ENCODE results near the gene ERCC1. TPM values are rescaled to one million over a fixed set of nuclear protein-coding genes. Genes with fewer than 3 reads are reported as not detected.

ERCC1 gene
- total and polyA plus RNA-seq, 2 of the 13 experiments (the other 11 are each of a cell fraction or from before 2014, with no cell fraction given): 40.0 to 66.4 TPM

DNA sequence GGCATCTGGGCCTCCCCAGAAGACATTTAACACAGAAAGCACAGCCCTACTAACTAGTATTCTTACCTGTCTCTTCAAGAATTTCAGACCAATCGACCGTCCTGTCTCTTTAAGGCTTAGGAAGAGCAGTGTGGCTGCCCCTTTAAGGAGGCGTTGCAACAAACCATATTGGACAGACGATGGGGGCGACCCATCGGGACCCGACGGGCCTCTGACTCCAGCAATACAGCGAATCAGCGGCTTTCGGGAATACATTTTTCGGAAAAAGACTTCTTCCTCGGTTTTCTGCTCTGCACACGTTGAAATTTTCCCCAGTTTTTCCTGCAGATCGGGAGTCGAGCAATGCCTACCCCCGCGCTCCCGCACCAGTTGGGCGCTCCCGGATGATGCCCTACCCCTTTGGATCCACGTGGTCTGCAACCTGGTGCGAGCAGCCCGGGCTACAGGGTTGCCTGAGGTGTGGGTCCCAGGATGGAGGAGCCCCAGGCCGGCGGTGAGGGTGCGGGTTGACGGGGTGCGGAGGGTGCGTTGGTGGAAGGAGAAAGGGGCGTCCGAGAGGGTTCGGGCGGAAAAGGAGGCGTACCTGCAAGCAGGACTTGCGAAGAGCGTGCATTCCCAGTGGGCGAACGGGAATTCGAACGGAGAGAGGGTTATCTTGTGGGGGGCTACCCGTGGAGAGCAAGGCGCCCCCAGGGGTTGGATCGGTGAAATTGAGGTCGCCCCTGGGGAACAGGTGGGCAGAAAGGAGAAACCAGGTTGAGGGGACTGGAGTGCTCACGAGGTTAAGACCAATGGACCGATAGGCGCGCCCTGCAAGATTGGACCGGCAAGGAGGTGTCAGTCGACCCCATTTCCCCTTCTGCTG is 17.3 kb downstream of the ERCC1 start, which contains the start of gene POLR1G (continued):
- TF ChIP-seq PHF20 (CRISPR knock-in tag; IDR thresholded peaks at IDR 0.05) (peak; percentile 64), ZEB1 (IDR thresholded peaks at IDR 0.05; ENCODE audit: insufficient replicate concordance, low read depth) (peak; percentile 52), NFKB2 (CRISPR knock-in tag; IDR thresholded peaks at IDR 0.05; ENCODE audit: borderline replicate concordance) (peak; percentile 52; the same call in 1 of the 2 replicates), HDAC2 (CRISPR knock-in tag; IDR thresholded peaks at IDR 0.05) (peak; percentile 45; the same call in 1 of the 2 replicates), ZNF350 (CRISPR knock-in tag; IDR thresholded peaks at IDR 0.05; ENCODE audit: borderline replicate concordance, low read depth) (peak; percentile 69; the same call in 1 of the 2 replicates), ZMYM4 (CRISPR knock-in tag; IDR thresholded peaks at IDR 0.05) (peak; percentile 61), NFYC (CRISPR knock-in tag; IDR thresholded peaks at IDR 0.05) (peak; percentile 14; the same call in 1 of the 2 replicates), IRF2 (CRISPR knock-in tag; IDR thresholded peaks at IDR 0.05) (no peak; the same call in 1 of the 2 replicates)

DNA sequence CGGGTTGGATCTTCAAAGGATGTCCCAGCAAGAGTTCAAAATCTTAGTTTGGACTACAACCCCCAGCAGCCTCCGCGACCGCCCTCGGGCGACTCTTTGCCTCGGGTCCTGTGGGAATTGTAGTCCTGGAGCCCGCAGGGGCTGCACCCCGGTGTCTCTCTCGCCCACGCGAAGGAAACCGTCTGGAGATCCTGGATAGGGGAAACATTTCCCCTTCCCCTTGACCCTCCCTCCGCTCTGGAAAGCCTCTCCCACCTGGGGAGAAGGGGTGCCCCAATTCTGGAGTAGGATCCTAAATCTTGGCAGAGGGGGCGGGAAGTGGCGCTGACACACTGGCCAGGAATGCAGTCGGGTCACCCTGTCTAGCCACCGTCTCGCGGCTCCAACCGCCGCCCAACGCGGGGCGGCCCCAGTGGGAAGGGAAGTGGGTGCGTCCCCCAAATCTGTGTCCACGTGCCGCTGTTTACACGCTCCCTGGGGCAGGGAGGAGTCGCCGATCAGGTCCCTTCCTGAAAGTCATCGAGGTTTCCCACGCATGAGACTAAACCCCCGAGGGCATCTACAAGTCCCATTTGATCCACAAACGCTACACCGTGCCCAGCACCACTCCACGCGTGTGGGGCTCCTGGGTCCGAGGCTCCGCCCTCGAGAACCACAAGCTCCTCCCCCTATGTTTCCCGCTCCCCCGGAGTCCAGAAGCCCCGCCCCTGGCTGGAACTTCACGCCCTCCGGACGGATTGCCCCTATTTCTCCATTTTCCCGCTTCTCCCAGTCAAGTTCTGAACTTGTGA is 18.1 kb downstream of the ERCC1 start:
- intact Hi-C loops (cut with micrococcal nuclease; ENCODE audit: unreplicated experiment) (no loop called here), in situ Hi-C loops (cut with HindIII; ENCODE audit: extremely low pct_ligation_motif_present, low pct_unique_long_range_greater_than_20kb) (no loop called here)
- 1% methylated on average over 20 of the region's 48 CpGs for WGBS (ENCODE audit: low lambda C conversion rate)
- Histone ChIP-seq H3K36me3 (replicated peaks in 1 of 2; ENCODE audit: control insufficient read depth in 1 of 2, insufficient read depth in 2 of 2, low read length in 2 of 2) (peaks cover 7 to 8% of the 10 kb centered on the region in 2 experiments; a peak in 3 of 5 replicates), H3K27ac (ENCODE audit: extremely low read length, insufficient read depth, low read length) (peak overlapping the region; percentile 92), H3K79me2 (ENCODE audit: insufficient read depth, low read length) (peaks cover 23% of the 10 kb centered on the region), H3K4me2 (ENCODE audit: low read depth, low read length) (peak overlapping the region; percentile 85), H3K9ac (ENCODE audit: insufficient read depth, low read depth, low read length) (peak overlapping the region; percentile 94), H3K4me1 (ENCODE audit: insufficient read depth, low read length) (peaks cover 29% of the 10 kb centered on the region), H3K27me3 (ENCODE audit: control insufficient read depth in 1 of 2, insufficient read depth in 2 of 2, low read length in 2 of 2) (no peaks in the 10 kb centered on the region; a peak in 1 of 5 replicates), H3K4me3 (replicated peaks in 1 of 3; ENCODE audit: insufficient read depth in 1 of 3, low read depth in 2 of 3, low read length in 3 of 3) (peak overlapping the region; percentile 75 to 84 (median 84)), H4K20me1 (ENCODE audit: insufficient read depth, low read length) (no peaks in the 10 kb centered on the region), H2AFZ (ENCODE audit: low read length) (peak overlapping the region; percentile 86), H3K9me3 (ENCODE audit: low read length) (no peaks in the 10 kb centered on the region)
- ATAC-seq: peak; percentile 81
- FAIRE-seq: no peak
- DNase-seq (ENCODE audit: low spot score): peak; percentile 81
- BruUV-seq (replicated peaks): TSS peak; percentile 44
- ChIA-PET POLR2A (interaction anchor here (0.7 to 1.0 kb wide), 4 partner anchors 10 to 178 kb away, joined by 3 to 4 read pairs (median 3); no protein-coding TSS in a partner anchor), CTCF (ENCODE audit: low intra/inter-chr PET ratio, low total read pairs) (interaction anchor here (2.2 to 2.8 kb wide), 2 partner anchors 73 to 80 kb away, joined by 12 to 19 read pairs; no protein-coding TSS in a partner anchor)
- TF ChIP-seq PRPF4 (IDR thresholded peaks at IDR 0.05; ENCODE audit: low read depth, low read length, poor library complexity, severe bottlenecking) (no peak), CAMTA2 (CRISPR knock-in tag; IDR thresholded peaks at IDR 0.05; ENCODE audit: borderline replicate concordance) (no peak), RAD21 (CRISPR knock-in tag; IDR thresholded peaks at IDR 0.05) (0 out of 2 replicates have a peak, but pooled peaks have one; percentile 4), POLR2AphosphoS2 (IDR thresholded peaks at IDR 0.05; ENCODE audit: low read depth, low read length) (no peak)
- TF ChIP-seq, protein P1, sequence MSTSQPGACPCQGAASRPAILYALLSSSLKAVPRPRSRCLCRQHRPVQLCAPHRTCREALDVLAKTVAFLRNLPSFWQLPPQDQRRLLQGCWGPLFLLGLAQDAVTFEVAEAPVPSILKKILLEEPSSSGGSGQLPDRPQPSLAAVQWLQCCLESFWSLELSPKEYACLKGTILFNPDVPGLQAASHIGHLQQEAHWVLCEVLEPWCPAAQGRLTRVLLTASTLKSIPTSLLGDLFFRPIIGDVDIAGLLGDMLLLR (CRISPR knock-in tag; IDR thresholded peaks at IDR 0.05): peak; percentile 66; the same call in 1 of the 2 replicates
- TF ChIP-seq, protein P2, sequence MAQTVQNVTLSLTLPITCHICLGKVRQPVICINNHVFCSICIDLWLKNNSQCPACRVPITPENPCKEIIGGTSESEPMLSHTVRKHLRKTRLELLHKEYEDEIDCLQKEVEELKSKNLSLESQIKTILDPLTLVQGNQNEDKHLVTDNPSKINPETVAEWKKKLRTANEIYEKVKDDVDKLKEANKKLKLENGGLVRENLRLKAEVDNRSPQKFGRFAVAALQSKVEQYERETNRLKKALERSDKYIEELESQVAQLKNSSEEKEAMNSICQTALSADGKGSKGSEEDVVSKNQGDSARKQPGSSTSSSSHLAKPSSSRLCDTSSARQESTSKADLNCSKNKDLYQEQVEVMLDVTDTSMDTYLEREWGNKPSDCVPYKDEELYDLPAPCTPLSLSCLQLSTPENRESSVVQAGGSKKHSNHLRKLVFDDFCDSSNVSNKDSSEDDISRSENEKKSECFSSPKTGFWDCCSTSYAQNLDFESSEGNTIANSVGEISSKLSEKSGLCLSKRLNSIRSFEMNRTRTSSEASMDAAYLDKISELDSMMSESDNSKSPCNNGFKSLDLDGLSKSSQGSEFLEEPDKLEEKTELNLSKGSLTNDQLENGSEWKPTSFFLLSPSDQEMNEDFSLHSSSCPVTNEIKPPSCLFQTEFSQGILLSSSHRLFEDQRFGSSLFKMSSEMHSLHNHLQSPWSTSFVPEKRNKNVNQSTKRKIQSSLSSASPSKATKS (CRISPR knock-in tag; IDR thresholded peaks at IDR 0.05): 0 out of 2 replicates have a peak, but pooled peaks have one; percentile 61
